ENCODE results near the gene DAB1.
"Not testable (repeated sequence)": the region's sequence is repeated elsewhere in the genome, so short reads cannot be mapped to it uniquely, and the experiment has no call there.

The DAB1 gene

DNA sequence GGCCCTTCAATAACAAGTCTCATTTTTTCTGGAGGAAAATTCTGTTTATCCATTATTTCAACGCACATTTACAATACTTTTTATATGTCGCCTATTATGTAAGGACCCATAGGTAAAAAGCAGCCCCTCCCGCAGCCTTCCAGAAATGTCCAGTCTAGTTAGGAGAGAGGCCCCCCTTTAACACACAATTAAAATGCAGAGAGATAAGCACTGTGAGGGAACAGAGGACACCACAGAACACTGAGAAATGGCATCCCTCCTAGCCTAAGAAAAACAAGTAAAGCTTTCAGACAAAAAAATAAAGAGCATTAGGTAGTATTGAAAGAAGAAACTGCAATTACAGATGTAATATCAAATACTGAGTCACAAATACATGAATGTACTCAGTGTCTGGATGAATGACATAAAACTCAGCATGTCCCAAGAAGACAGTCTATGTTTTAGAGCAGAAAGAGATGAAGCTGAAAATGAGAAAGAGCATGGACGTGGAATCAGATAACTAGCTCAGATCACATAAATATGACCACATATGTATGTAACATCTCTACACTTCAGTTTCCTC is 62.9 kb downstream of the DAB1 start:
- DNase-seq (ENCODE audit: low read depth), result no peak

DNA sequence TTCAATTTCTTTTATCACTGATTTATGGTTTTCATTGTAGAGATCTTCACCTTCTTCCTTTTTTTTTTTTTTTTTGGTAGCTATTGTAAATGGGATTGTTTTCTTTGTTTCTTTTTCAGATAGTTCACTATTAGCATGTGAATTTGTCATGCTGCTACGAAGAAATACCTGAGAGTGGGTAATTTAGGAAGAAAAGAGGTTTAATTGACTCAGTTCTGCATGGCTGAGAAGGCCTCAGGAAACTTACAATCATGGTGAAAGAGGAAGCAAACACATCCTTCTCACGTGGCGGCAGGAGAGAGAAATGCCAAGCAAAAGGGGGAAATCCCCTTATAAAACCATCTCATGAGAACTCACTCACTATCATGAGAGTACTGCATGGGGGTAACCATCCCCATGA is 66.4 kb downstream of the DAB1 start:
- no peak for DNase-seq (ENCODE audit: low read depth)

DNA sequence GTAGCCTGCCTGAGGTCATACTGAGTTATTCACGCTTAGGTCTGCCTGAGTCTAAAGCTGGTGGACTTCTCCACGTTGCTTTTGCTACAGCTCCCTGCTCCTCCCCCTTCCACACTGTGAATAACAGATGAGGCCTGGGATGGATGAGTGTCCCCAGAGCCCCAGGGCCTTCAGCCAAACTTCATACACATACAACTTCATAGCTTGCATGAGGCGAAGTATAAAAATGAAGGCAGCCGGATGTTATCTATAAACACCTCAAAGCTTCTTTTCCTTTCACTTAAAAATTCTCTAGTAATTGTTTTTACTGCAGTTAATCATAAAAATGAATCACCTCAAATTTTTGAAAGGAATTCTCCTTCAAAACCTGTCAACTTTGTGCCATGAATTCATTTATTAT is 70.2 kb downstream of the DAB1 start:
- no peak for DNase-seq (ENCODE audit: low read depth)

DNA sequence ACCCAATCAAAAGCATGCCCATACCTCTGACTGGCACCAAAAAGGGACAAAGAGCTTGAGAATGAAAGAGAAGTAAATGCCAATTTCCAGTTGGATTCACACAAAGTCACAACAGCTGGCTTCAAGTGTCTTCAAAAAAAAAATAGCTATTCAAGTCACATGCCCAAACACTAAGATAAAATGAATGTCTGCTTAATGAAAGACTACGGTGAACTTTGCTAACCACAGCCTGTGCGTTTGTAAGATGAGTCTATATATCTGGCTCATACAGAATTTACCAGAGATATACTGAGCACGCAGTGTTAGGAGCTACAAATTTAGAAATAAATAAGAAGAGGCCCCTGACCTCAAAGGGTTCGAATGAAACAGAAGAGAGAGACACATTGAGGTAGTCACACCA is 73.2 kb downstream of the DAB1 start:
- DNase-seq (ENCODE audit: low read depth), result no peak

DNA sequence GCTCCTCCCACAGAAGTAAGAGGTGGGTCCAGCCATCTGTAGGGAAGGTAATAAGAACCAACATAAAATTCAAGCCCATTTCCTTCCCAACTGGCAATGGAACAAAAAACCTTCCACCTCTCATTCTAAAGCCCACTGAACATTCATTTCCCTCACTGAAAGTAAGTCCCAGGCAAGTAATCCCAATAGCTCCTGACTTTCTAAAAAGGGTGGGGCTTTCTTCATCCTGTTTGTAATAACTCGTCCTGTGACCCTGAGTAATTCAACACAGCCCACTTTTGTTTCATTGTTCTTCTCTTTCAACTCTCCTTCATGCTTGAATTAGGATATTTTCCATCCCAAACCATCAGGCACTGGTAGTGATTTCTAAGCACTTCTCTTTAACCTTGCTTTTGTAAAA is 74.9 kb downstream of the DAB1 start:
- DNase-seq (ENCODE audit: low read depth), result no peak

DNA sequence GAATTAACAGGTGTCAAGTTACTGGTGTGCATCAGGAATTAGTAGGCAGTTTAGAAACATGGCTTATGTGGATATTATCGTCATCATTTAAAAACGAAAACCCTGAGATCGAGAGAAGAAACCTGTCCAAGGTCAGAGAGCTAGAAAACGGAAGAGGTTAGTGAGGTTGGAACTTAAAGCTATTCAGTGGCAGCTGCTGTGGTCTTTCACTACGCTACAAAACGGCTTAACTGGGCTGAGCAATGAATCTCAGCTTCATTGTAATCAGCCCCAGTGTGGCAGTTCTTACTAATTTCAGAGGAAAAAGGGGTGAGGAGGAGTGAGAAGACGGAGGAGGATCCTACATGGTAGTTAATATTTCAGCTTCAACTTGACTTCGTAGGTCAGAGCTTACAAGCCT is 77.9 kb downstream of the DAB1 start:
- no peak for DNase-seq (ENCODE audit: low read depth)

DNA sequence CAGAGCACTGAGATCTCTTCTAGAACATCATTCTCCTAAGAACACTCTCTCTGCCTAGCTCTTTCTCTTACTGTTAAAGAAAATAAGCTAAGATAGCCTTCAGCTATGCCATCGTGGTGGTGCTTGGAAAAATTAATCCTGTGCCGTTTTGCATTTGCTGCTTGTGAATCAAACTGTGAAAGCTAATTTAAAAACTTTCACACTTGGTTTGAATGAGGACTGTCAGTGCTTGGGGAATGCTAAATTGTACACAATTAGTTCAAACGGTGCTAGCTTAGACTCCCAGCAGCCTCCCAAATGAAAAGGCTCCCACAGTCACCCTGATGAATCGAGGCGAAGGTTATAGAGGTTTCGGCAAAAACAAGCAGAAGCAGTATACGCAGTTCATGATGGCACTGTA is 79.6 kb downstream of the DAB1 start:
- no peak for DNase-seq (ENCODE audit: low read depth)

DNA sequence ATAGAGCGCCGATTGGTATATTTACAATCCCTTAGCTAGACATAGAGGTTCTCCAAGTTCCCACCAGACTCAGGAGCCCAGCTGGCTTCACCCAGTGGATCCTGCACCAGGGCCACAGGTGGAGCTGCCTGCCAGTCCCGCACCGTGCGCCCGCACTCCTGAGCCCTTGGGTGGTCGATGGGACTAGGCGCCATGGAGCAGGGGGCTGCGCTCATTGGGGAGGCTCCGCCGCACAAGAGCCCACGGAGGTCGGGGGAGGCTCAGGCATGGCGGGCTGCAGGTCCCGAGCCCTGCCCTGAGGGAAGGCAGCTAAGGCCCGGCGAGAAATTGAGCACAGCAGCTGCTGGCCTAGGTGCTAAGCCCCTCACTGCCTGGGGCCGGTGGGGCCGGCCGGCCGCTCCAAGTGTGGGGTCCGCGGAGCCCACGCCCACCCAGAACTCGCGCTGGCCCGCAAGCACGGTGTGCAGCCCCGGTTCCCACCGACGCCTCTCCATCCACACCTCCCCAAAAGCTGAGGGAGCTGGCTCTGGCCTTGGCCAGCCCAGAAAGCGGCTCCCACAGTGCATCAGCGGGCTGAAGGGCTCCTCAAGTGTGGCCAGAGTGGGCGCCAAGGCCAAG is 80.5 kb downstream of the DAB1 start:
- not testable (repeated sequence) for DNase-seq (ENCODE audit: low read depth)

DNA sequence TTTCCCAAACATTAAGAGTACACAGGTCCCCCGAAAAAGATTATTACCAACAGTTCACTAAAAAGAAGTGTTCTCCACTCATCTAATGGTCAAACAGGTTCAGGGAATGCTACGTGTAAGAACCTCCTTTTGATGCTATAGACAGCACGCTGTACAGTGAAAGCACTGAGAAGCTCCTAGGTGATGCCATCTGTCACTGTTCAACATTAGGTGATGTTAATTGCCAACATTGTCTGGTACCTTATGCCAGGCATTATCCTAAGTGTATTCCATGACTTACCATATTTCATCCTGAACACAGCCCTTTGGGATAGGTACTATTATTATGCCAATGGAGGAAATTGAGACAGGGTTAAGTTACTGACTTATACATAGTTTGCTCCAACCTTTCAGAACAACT is 82.1 kb downstream of the DAB1 start:
- DNase-seq (ENCODE audit: low read depth), result no peak

DNA sequence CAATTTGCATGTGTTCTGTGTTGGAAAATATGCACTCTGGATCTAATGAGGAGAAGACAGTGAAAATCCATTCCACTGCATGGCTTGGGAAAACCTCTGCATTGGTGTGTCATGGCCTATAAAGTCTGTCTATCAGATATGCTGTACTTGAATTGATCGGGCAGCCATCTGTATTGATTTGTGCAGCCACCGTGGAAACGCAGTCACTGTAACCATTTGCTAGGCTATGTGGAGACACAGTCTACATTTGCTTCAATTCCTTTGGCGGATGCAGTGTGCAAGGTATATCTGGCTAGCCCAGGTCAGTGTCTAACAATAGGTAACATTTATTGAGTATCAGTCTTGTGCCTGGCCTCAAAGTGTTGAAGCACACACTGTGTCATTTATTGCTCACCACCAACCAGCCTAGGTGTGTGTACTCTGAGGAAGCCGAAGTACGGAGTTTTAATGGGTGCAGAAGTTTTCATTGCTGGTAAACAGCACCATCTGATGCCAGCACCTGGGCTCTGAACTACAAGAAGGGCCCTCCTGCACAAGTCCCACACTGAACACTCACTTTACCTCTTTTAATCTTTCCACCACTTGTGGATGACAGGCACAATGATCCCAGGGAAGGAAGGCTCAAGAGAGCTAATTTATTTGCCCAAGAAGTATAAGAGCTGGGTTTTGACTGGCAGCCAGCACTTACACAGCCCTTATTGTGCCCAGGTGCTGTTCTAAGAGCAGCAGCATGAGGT is 83.4 kb downstream of the DAB1 start:
- DNase-seq (ENCODE audit: low read depth), result no peak

DNA sequence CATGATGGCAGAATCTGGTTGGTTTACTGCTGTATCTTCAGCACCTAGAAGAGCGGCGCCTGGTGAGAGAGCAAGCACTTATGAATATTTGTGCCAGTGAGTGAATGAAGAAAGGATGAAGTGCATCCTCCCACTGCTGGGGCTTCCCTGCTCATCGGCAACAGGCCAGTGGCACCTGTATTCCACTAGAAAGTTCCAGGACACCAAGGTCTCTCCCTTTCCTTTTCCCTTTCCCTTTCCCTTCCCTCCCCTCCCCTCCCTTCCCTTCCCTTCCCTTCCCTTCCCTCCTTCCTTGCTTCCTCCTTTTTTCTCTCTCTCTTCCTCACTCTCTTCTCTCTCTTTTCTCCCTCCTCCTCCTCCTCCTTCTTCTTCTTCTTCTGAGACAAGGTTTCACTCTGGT is 86.2 kb downstream of the DAB1 start:
- no peak for DNase-seq (ENCODE audit: low read depth)

DNA sequence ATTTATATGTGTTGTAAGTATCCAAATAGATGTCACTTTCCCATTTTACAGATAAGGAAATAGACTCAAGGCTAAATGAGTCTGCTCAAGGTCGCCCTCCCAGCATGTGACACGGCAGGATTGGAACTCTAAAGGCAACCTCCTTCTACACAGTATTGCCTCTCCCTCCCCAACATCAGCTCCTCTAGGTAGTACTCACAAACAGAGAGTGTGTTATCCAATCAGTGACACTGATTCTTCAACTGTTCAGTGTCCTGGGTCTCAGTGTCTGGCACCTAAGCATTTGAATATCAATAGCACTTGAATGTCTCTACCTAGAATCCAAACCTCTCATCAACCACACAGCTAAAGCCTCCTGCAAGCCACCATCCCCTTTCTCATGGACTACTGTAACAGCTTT is 87.1 kb downstream of the DAB1 start:
- DNase-seq (ENCODE audit: low read depth), result no peak

DNA sequence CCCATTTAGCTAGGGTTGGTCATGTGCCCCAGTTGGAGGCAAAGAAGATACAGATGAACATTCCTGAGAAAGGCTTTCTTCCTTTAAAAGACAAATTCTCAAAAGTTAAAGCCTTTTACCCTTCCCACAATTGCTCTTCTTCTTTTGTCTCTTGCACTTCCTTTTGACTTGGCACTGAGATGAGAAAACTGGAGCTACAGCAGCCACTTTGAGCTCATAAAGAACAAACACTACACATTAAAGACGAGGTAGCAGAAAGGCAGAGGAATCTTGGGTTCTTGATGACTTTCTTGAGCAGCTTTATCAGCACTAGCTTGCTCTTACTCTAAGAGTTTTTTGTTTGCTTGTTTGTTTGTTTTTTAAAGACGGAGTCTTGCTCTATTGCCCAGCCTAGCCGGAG is 92.2 kb downstream of the DAB1 start:
- DNase-seq (ENCODE audit: low read depth), result no peak

DNA sequence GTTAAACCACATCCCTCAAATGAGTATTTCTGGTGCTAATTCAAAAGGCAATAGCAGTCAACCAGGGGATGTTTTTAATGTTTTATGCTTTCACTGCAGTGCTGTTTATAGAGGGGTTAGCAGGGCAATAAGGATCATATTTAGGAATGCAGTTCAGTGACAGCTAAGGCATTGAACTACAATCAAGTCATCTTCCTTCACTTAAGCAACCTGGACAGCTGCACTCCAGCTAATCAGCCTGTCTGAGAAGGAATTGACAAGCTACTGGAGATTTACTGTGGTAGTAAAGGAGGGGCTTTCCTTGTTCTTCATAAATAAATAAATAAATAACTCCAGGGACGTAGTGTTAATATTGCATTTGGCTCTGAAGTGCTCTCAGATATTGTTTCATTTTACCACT is 93.9 kb downstream of the DAB1 start:
- DNase-seq (ENCODE audit: low read depth), result no peak

DNA sequence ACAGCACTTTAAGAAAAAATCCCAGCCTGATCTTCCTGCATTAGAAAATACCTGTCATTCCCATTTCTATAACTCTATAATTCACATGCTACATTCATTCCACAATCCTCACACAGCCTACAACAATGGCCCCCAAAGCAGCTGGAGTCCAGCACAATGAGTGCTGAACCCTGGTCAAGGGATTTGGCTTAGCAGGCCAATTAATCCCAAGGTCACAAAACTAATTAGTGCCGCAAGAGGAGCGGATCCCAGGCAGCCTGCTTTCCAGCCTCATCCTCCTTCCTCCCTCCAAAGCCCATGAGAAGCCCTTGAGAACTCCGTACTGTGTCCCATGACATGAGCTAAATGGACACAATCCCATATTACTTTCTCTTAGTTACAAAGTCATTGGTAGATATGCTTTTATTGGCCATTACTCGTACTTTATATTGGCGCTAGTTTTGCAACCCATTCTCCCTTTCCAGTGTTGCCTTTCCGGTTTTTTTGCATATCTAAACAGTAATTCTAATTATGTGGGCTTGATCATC is 94.8 kb downstream of the DAB1 start:
- no peak for DNase-seq (ENCODE audit: low read depth)

DNA sequence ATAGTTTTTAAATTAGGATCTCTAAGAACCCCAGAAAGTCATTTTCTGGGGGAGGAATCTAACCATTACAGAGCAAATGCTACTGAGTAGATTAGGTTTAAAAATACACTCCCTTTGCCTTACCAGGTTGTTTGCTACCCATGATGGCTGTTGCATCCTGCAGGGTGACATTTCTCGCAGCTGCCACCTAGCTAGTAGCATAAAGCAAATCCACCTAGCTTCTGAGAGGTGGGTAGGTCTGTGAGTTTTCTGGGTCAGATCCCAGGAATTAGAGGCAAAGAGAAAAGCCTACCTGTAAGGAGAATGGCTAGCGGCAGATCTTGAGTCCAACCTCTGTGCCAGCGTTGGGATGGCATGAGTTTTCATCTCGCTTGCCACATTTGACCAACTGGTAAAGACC is 95.9 kb downstream of the DAB1 start:
- DNase-seq (ENCODE audit: low read depth), result no peak

DNA sequence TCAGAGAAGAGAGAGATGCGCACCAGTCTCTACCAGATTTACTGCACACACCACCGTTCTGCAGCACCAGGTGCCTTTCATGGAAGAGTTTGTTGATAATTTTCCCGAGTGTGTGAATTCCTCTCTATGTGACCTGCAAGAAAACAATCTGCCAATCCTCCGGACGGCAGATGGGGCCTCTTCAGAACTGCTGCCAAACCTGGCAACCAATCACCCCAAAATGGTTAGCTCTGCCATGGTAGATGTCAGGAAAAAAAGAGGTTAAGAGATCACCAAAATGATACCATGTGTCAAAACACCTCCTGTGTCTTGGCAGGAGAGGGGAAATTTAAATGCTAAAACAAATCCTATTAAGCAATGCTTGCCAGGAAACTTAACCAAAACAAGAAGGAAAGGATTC is 96.5 kb downstream of the DAB1 start:
- DNase-seq (ENCODE audit: low read depth), result no peak

DNA sequence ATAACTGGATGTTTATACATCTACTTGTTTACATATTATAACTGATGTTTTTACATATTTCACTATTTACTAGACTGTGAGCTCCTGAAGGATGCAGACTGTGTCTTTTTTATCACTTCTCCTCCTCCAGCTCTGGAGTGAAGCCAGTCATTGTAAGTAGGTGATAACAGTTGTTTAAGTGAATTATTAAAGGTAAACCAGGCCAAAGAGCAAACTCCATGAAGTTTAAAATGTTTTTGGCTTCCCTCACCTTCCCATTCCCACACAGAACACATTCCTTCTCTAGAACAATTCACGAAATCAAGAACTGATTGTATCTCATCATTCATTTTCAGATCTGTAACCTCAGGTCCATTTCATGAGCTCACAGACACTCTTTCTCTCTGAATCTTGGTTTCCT is 98.3 kb downstream of the DAB1 start:
- no peak for DNase-seq (ENCODE audit: low read depth)

DNA sequence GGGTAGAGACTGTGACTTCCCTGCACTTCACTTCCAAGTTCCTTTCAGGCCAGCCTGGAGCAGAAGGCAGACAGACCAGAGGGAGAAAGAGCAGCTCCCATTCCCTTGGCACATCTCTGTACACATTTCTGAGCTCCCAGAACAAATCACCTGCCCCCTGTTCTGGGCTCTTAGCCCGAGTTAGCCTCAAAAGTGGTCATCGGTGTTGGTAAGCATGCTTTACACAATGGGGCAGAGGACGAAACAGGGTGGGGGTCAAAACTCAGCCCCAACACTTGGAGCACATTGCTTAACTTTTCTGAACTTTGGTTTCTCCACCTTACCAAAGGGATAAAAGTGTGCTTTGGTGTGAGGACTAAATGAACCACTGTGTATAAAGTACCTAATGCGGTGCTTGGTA is 98.7 kb downstream of the DAB1 start:
- no peak for DNase-seq (ENCODE audit: low read depth)

DNA sequence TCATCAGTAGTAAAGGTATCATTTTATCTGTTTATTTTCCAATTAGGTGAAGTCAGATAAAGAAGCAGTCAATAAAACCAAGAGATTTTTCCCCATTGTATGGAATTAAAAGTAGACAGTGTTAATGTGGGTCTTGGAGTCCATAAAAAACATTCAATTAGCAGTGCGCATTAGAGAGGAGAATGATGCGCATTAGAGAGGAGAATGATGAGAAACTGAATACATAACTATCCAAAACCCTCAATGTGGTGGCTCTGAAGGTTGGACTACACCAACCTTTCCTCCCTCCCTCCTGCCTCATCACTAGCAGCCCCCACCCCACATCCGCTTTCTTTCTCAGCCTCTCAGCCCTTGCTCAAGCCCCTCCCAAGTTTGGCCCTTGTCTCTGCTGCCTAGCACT is 99.5 kb downstream of the DAB1 start:
- DNase-seq (ENCODE audit: low read depth), result no peak

DNA sequence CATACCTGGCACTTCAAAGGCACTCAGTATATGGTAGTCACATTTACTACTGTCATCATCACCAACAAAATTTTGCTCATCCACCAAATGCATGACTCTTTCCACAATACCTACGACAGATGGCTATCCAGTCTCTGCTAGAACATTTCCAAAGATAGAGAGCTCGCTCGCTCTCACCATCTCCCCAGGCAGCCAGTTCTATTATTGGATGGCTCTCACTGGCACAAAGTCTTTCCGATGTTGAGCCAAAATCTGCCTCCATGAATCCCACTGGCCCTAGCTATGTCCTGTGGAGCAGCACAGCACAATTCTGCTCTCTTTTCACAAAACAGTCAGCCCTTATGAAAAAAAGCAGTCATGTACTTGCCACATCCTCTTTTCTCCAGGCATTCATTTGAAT is 102.1 kb downstream of the DAB1 start:
- DNase-seq (ENCODE audit: low read depth), result no peak

DNA sequence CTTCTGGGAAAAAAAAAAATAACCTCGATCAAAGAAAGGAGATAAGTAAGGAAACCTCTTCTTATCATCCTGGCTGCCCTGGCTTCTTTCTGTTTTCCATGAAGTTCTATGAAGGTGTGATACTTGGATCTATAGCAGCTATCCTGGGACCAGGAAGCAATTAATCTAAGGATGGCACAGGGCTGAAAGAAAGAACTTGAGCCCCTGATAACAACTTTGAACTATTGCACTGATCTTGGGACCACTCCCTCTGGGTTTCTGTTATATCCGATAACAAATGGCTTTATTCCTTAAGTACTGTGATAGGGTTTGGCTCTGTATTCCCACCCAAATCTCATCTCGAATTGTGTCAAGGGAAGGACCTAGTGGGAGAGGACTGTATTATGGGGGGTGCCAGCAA is 104.1 kb downstream of the DAB1 start:
- no peak for DNase-seq (ENCODE audit: low read depth)

DNA sequence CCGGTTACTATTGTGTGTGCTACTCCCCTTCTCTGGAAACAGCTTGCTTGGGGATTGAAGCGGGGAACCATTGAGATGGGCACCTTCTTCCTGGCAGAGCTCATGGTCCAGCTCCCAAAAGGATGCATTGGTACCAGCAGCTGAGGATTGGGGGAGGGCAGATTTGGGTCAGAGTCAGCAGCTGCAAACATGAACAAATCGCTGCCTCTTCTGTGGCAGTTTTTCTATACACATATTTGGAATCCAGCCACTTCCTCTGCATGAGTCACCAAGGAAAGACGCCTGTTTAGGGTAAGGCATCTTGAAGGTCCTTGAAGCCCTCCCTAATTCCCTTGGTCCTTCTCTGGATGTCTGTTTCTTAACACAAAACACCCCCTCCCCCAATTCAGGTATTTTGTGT is 104.7 kb downstream of the DAB1 start:
- no peak for DNase-seq (ENCODE audit: low read depth)

DNA sequence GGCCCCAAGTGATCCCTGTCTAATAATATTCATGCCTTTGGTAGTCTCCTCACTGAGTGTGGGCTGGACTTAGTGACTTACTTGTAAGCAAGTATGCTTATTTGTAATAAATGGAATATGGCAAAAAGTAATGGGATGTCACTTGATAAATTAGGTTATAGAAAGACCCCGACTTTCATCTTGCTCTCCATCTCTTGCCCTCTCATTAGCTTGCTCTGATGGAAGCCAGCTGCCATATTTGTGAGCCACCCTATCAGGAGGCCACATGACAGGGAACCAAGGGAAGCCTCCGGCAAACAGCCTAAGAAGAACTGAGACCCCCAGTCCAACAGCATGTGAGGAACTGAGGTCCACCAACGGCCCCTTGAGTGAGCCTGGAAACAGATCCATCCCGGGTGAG is 107.0 kb downstream of the DAB1 start:
- no peak for DNase-seq (ENCODE audit: low read depth)
